ENCODE results near the gene GM2A. TPM values are rescaled to one million over a fixed set of nuclear protein-coding genes. Genes with fewer than 3 reads are reported as not detected.

GM2A gene
- total and polyA plus RNA-seq, 9 of the 15 experiments (the other 6 are each of a cell fraction or from before 2014, with no cell fraction given), result 5.8 to 36.0 (median 10.0) TPM

DNA sequence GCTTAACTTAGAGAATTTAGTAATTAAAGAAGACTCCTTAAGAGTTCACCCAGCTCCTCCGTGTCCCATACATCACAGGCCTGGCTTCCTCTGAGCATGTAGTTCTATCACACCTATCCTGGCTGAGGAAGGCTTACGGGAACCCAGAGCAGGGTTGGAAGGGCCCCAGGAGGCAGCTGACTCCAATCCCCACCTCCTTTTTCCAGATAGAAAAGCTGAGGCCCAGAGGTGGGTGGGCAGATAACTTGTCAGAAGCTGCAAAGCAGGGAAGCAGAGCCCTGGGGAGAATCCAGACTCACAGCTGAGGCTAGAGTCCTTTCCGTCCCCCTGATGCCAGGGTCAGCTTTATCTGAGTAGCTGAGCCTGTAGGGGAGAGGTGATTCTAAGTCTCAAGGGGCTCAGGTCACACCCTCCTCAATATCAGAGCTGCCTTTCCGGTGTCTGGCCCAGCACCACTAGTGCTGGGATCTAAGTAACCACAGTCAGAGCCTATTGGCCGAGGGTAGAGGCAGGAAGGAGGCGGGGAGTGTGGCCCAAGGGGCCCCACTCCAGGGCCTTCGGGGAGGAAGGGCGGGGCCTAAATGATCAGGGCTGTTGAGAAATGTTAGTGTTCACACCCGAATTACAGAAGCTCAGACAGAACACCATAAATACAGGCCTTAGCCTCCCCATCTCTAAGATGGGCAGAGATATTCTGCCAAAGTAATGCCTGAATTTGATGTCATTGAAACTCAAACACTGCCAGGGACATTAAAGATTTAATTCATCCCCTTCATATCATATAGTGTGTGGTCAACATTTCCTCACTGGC lies 39.0 kb upstream of the GM2A start (continued):
- TF ChIP-seq, protein P1, sequence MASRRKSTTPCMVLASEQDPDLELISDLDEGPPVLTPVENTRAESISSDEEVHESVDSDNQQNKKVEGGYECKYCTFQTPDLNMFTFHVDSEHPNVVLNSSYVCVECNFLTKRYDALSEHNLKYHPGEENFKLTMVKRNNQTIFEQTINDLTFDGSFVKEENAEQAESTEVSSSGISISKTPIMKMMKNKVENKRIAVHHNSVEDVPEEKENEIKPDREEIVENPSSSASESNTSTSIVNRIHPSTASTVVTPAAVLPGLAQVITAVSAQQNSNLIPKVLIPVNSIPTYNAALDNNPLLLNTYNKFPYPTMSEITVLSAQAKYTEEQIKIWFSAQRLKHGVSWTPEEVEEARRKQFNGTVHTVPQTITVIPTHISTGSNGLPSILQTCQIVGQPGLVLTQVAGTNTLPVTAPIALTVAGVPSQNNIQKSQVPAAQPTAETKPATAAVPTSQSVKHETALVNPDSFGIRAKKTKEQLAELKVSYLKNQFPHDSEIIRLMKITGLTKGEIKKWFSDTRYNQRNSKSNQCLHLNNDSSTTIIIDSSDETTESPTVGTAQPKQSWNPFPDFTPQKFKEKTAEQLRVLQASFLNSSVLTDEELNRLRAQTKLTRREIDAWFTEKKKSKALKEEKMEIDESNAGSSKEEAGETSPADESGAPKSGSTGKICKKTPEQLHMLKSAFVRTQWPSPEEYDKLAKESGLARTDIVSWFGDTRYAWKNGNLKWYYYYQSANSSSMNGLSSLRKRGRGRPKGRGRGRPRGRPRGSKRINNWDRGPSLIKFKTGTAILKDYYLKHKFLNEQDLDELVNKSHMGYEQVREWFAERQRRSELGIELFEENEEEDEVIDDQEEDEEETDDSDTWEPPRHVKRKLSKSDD (conservative IDR thresholded peaks at IDR 0.05; ENCODE audit: low read length), result no peak
- TF ChIP-seq GATAD2A (IDR thresholded peaks at IDR 0.05) (no peak), MYC (IDR thresholded peaks at IDR 0.05; ENCODE audit: low read depth, low read length) (peak; percentile 57; the same call in 1 of the 2 replicates), MYC (CRISPR knock-in tag; IDR thresholded peaks at IDR 0.05; ENCODE audit: borderline replicate concordance, low read depth) (no peak), SMAD4 (CRISPR knock-in tag; conservative IDR thresholded peaks at IDR 0.05) (peak; percentile 54; the same call in 1 of the 2 replicates), SPI1 (IDR thresholded peaks at IDR 0.05; ENCODE audit: borderline replicate concordance, low read depth, low read length) (peak; percentile 28; the same call in 1 of the 2 replicates), ZNF668 (CRISPR knock-in tag; IDR thresholded peaks at IDR 0.05) (no peak), NCOR1 (IDR thresholded peaks at IDR 0.05) (no peak; the same call in 1 of the 2 replicates), ZNF79 (CRISPR knock-in tag; IDR thresholded peaks at IDR 0.05; ENCODE audit: low read depth) (no peak), SUPT5H (IDR thresholded peaks at IDR 0.05) (peak; percentile 53; the same call in 1 of the 2 replicates), KLF1 (tag; IDR thresholded peaks at IDR 0.05) (no peak), CBFB (CRISPR knock-in tag; IDR thresholded peaks at IDR 0.05) (peak; percentile 75), ETV6 (IDR thresholded peaks at IDR 0.05; ENCODE audit: borderline replicate concordance in 1 of 2, low read depth in 2 of 2, low read length in 1 of 2) (no peak), ETV6 (CRISPR knock-in tag; IDR thresholded peaks at IDR 0.05; ENCODE audit: borderline replicate concordance) (no peak), ATF7 (IDR thresholded peaks at IDR 0.05) (peak; percentile 63; the same call in 1 of the 2 replicates), CHD2 (IDR thresholded peaks at IDR 0.05; ENCODE audit: low read depth, low read length) (no peak)
- TF ChIP-seq, protein P2, sequence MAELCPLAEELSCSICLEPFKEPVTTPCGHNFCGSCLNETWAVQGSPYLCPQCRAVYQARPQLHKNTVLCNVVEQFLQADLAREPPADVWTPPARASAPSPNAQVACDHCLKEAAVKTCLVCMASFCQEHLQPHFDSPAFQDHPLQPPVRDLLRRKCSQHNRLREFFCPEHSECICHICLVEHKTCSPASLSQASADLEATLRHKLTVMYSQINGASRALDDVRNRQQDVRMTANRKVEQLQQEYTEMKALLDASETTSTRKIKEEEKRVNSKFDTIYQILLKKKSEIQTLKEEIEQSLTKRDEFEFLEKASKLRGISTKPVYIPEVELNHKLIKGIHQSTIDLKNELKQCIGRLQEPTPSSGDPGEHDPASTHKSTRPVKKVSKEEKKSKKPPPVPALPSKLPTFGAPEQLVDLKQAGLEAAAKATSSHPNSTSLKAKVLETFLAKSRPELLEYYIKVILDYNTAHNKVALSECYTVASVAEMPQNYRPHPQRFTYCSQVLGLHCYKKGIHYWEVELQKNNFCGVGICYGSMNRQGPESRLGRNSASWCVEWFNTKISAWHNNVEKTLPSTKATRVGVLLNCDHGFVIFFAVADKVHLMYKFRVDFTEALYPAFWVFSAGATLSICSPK (IDR thresholded peaks at IDR 0.05; ENCODE audit: borderline replicate concordance), result no peak
- TF ChIP-seq, protein P3, sequence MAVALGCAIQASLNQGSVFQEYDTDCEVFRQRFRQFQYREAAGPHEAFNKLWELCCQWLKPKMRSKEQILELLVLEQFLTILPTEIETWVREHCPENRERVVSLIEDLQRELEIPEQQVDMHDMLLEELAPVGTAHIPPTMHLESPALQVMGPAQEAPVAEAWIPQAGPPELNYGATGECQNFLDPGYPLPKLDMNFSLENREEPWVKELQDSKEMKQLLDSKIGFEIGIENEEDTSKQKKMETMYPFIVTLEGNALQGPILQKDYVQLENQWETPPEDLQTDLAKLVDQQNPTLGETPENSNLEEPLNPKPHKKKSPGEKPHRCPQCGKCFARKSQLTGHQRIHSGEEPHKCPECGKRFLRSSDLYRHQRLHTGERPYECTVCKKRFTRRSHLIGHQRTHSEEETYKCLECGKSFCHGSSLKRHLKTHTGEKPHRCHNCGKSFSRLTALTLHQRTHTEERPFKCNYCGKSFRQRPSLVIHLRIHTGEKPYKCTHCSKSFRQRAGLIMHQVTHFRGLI (CRISPR knock-in tag; IDR thresholded peaks at IDR 0.05), result no peak
- TF ChIP-seq, protein P4, sequence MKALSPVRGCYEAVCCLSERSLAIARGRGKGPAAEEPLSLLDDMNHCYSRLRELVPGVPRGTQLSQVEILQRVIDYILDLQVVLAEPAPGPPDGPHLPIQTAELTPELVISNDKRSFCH (CRISPR knock-in tag; IDR thresholded peaks at IDR 0.05), result no peak
- TF ChIP-seq, protein P4 (tag; IDR thresholded peaks at IDR 0.05), result no peak
- TF ChIP-seq, protein P5, sequence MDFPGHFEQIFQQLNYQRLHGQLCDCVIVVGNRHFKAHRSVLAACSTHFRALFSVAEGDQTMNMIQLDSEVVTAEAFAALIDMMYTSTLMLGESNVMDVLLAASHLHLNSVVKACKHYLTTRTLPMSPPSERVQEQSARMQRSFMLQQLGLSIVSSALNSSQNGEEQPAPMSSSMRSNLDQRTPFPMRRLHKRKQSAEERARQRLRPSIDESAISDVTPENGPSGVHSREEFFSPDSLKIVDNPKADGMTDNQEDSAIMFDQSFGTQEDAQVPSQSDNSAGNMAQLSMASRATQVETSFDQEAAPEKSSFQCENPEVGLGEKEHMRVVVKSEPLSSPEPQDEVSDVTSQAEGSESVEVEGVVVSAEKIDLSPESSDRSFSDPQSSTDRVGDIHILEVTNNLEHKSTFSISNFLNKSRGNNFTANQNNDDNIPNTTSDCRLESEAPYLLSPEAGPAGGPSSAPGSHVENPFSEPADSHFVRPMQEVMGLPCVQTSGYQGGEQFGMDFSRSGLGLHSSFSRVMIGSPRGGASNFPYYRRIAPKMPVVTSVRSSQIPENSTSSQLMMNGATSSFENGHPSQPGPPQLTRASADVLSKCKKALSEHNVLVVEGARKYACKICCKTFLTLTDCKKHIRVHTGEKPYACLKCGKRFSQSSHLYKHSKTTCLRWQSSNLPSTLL (IDR thresholded peaks at IDR 0.05), result no peak
